HG02981 (cell line): ENCODE data around the gene CDC7.

Experiments
- ATAC-seq: cut with Tn5 transposase; IDR thresholded peaks from one replicate; pipeline ENCODE4 v1.9.1; 2021; ENCODE audit warnings: mild to moderate bottlenecking, moderate library complexity; ENCODE audit not compliant: unreplicated experiment

Gene CDC7

DNA sequence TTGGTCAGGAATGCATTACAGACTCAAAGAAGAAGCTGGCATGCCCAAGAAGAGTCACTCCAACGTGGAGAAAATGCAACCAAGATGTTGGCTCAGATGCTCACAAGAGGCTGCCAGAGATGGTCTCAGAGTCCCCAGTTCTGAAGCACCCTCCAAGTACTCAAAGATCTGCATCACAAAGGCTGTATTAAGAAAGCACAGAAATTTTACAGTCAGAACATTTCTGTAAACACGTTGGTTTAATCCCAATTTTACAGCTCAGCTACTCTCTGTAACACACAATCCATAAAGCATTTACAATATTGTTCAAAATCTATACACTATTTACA, 69.4 kb downstream of the CDC7 start:
- no peak for ATAC-seq

DNA sequence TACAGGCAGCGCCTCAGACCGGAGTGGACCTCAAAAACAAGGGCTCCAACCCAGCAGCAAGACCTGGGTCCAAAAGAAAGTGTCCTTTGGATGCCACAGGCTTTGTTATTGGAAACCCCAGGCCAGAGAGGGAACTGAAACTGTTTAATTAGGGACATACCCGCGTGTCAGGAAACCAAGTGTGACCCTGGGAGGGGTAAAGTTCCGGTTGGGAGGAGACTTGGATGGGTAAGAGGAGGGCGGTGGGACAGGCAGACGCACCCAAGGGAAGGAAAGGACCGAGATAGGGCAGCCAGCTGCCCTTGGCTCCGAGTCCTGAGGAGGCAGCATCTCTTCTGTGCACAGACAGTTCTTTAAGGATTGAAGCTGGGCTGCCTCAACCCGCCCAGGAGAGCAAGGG, 71.4 kb downstream of the CDC7 start:
- peak; percentile 73 for ATAC-seq
